ENCODE measurements around the gene CPT1A. TPM values are rescaled to one million over a fixed set of nuclear protein-coding genes. Genes with fewer than 3 reads are reported as not detected.

The CPT1A gene
- total RNA-seq, 4 donors from 2014 or later: 32.9 to 84.9 (median 49.2) TPM

GRCh38 chr11:68852628-68853027, 10.9 kb upstream of the CPT1A start:
- TF ChIP-seq CTCF (IDR thresholded peaks at IDR 0.05) (no peak), POLR2A (IDR thresholded peaks at IDR 0.05) (no peak), EP300 (IDR thresholded peaks at IDR 0.05) (no peak)
- Histone ChIP-seq H3K4me1 (peaks cover 0 to 22% (median 4%) of the 10 kb centered on the region in 4 donors), H3K27me3 (peaks cover 0 to 21% of the 10 kb centered on the region in 2 donors), H3K27ac (no peak overlapping the region), H3K36me3 (no peaks in the 10 kb centered on the region), H3K9me3 (no peaks in the 10 kb centered on the region), H3K4me3 (no peak overlapping the region)
- no peak for DNase-seq (ENCODE audit: low spot score in 2 of 2)
- WGBS, 2 donors: 75 to 86% methylated on average over 8 of the region's 8 CpGs

GRCh38 chr11:68848429-68848828, 6.7 kb upstream of the CPT1A start:
- 85 to 86% methylated on average over 15 of the region's 15 CpGs for WGBS, 2 donors
- TF ChIP-seq CTCF (IDR thresholded peaks at IDR 0.05): no peak
- no peak for TF ChIP-seq POLR2A (IDR thresholded peaks at IDR 0.05)
- TF ChIP-seq EP300 (IDR thresholded peaks at IDR 0.05): no peak
- DNase-seq (ENCODE audit: low spot score in 2 of 2): no peak
- Histone ChIP-seq H3K9me3 (no peaks in the 10 kb centered on the region), H3K36me3 (no peaks in the 10 kb centered on the region), H3K27me3 (peaks cover 0 to 4% of the 10 kb centered on the region in 2 donors), H3K4me3 (no peak overlapping the region), H3K27ac (no peak overlapping the region), H3K4me1 (peaks cover 0 to 20% (median 6%) of the 10 kb centered on the region in 4 donors)

GRCh38 chr11:68847395-68847794, 5.7 kb upstream of the CPT1A start:
- Histone ChIP-seq H3K27ac (no peak overlapping the region), H3K27me3 (no peaks in the 10 kb centered on the region), H3K36me3 (no peaks in the 10 kb centered on the region), H3K4me3 (no peak overlapping the region), H3K4me1 (peaks cover 0 to 30% (median 10%) of the 10 kb centered on the region in 4 donors), H3K9me3 (no peaks in the 10 kb centered on the region)
- 72 to 77% methylated on average over 4 of the region's 4 CpGs for WGBS, 2 donors
- no peak for DNase-seq (ENCODE audit: low spot score in 2 of 2)
- TF ChIP-seq EP300 (IDR thresholded peaks at IDR 0.05) (no peak), POLR2A (IDR thresholded peaks at IDR 0.05) (no peak), CTCF (IDR thresholded peaks at IDR 0.05) (no peak)

GRCh38 chr11:68845351-68846002, 3.8 kb upstream of the CPT1A start:
- peaks cover 0 to 38% (median 15%) of the 10 kb centered on the region in 4 donors for H3K4me1 ChIP-seq
- 78 to 81% methylated on average over 18 of the region's 18 CpGs for WGBS, 2 donors
- H3K4me3 ChIP-seq: no peak overlapping the region
- no peaks in the 10 kb centered on the region for H3K27me3 ChIP-seq
- no peak for DNase-seq (ENCODE audit: low spot score in 2 of 2)
- no peaks in the 10 kb centered on the region for H3K36me3 ChIP-seq
- no peaks in the 10 kb centered on the region for H3K9me3 ChIP-seq
- no peak overlapping the region for H3K27ac ChIP-seq
- peak in 1 of 2 donors; percentile 44 for TF ChIP-seq EP300 (IDR thresholded peaks at IDR 0.05)
- TF ChIP-seq POLR2A (IDR thresholded peaks at IDR 0.05): no peak

GRCh38 chr11:68844801-68845200, 3.1 kb upstream of the CPT1A start:
- Histone ChIP-seq H3K4me1 (peaks cover 0 to 45% (median 17%) of the 10 kb centered on the region in 4 donors), H3K36me3 (no peaks in the 10 kb centered on the region), H3K27me3 (no peaks in the 10 kb centered on the region), H3K4me3 (no peak overlapping the region), H3K9me3 (no peaks in the 10 kb centered on the region), H3K27ac (no peak overlapping the region)
- TF ChIP-seq POLR2A (IDR thresholded peaks at IDR 0.05): no peak
- no peak for TF ChIP-seq EP300 (IDR thresholded peaks at IDR 0.05)
- TF ChIP-seq CTCF (IDR thresholded peaks at IDR 0.05): no peak
- DNase-seq (ENCODE audit: low spot score in 2 of 2): no peak
- 86 to 90% methylated on average over 6 of the region's 6 CpGs for WGBS, 2 donors
